K562 (cell line): ENCODE results near the gene WDCP. TPM values are rescaled to one million over a fixed set of nuclear protein-coding genes. Genes with fewer than 3 reads are reported as not detected.
A peak's percentile ranks its signal among the peaks of the same experiment; 100 is the strongest.

ENCODE experiments used
- BACH1 ChIP-seq: fragments of 200-800 bp; sonication (Bioruptor generic); IDR thresholded peaks from 2 replicates; pipeline ENCODE4 v1.6.1; 2016; ENCODE audit warnings: missing genetic modification characterization, missing compliant biosample characterization
- CBFB ChIP-seq: sonication (generic); formaldehyde crosslinking; IDR thresholded peaks from 2 replicates; pipeline ENCODE4 v1.4.0; 2020; ENCODE audit warnings: mild to moderate bottlenecking, missing genetic modification reagents
- CBX5 ChIP-seq: IDR thresholded peaks from 2 replicates; pipeline ENCODE4 v1.6.1; 2014; ENCODE audit warnings: low read depth, borderline replicate concordance
- GABPA ChIP-seq: fragments of 200-800 bp; sonication (Bioruptor generic); conservative IDR thresholded peaks from 2 replicates; pipeline ENCODE4 v1.6.1; 2016; ENCODE audit warnings: low read depth, missing genetic modification characterization, missing compliant biosample characterization
- ILF3 ChIP-seq: fragments of 450-650 bp; IDR thresholded peaks from 2 replicates; pipeline ENCODE4 v1.6.1; 2018; ENCODE audit warnings: antibody characterized with exemption, mild to moderate bottlenecking, moderate library complexity, borderline replicate concordance
- KDM2B ChIP-seq: fragments of 250-450 bp; sonication (Bioruptor Pico); IDR thresholded peaks from 2 replicates; pipeline ENCODE4 v1.8.0; 2021; ENCODE audit warnings: mild to moderate bottlenecking, moderate library complexity
- KLF10 ChIP-seq: fragments of 250-450 bp; sonication (Bioruptor Pico); IDR thresholded peaks from 2 replicates; pipeline ENCODE4 v1.6.1; 2021; ENCODE audit warnings: matching md5 sums
- NFATC3 ChIP-seq: fragments of 450-650 bp; IDR thresholded peaks from 2 replicates; pipeline ENCODE4 v1.6.1; 2017; ENCODE audit warnings: mild to moderate bottlenecking
- POLR3A ChIP-seq: IDR thresholded peaks from 2 replicates; pipeline ENCODE4 v1.6.1; 2011; ENCODE audit warnings: borderline replicate concordance, mild to moderate bottlenecking, moderate library complexity; ENCODE audit not compliant: insufficient read length, insufficient read depth; ENCODE audit errors: extremely low read depth
- SREBF2 ChIP-seq: sonication (generic); formaldehyde crosslinking; IDR thresholded peaks from 2 replicates; pipeline ENCODE4 v1.4.0; 2020; ENCODE audit warnings: mild to moderate bottlenecking, missing genetic modification reagents
- SRSF1 ChIP-seq: fragments of 200-400 bp; formaldehyde crosslinking; IDR thresholded peaks from 2 replicates; pipeline ENCODE4 v1.6.1; 2017; ENCODE audit warnings: mild to moderate bottlenecking, low read depth, low read length, moderate library complexity
- ZBTB7A ChIP-seq: IDR thresholded peaks from 2 replicates; pipeline ENCODE4 v1.6.1; 2011; ENCODE audit warnings: low read depth, mild to moderate bottlenecking, low read length, moderate library complexity, borderline replicate concordance; ENCODE audit not compliant: control insufficient read depth
- ZNF347 ChIP-seq: fragments of 450-650 bp; formaldehyde crosslinking; IDR thresholded peaks from 2 replicates; pipeline ENCODE4 v1.4.0; 2020; ENCODE audit warnings: low read depth, mild to moderate bottlenecking, moderate library complexity
- ZNF449 ChIP-seq: fragments of 250-450 bp; sonication (Bioruptor Pico); IDR thresholded peaks from 2 replicates; pipeline ENCODE4 v1.8.0; 2022; ENCODE audit warnings: moderate library complexity, mild to moderate bottlenecking, inconsistent platforms
- ZNF512 ChIP-seq: IDR thresholded peaks from 2 replicates; pipeline ENCODE4 v1.6.1; 2016; ENCODE audit warnings: missing genetic modification characterization, missing compliant biosample characterization
- ZNF551 ChIP-seq: fragments of 250-450 bp; sonication (Bioruptor Pico); IDR thresholded peaks from 2 replicates; pipeline ENCODE4 v1.5.0; 2021; ENCODE audit warnings: mild to moderate bottlenecking, moderate library complexity
- polyA plus RNA-seq, 8 experiments: library from polyadenylated mRNA; depleted of rRNA in 4 of 8; stranded (reverse) in 5 of 8; unstranded in 3 of 8; fragments of >200 nt; fragmentation: Nextera tagmentation in 2 of 8; fragmentation: Illumina TruSeq in 1 of 8; extraction: Ambion mirVana in 2 of 8; extraction: Trizol in 1 of 8; gene quantifications; 2 replicates each; pipeline versions ENCODE4 v1.2.1 to v1.2.3, GENCODE V29; 2011 to 2014; ENCODE audit warnings: inconsistent platforms in 1 of 8, missing spikeins in 1 of 8
- total RNA-seq, 7 experiments: library from RNA; depleted of rRNA in 6 of 7; stranded (reverse); fragments of >200 nt in 6 of 7; fragmentation: Illumina TruSeq in 2 of 7; extraction: Trizol in 2 of 7; gene quantifications; 2 replicates each; pipeline versions ENCODE4 v1.2.1 to v1.2.3, GENCODE V29; 2011 to 2021; ENCODE audit warnings: low replicate concordance in 1 of 7
- TF ChIP-seq, protein P1 (sequence below): fragments of 250-450 bp; sonication (Bioruptor Pico); IDR thresholded peaks from 2 replicates; pipeline ENCODE4 v1.5.0; 2022; ENCODE audit warnings: mild to moderate bottlenecking
- TF ChIP-seq, protein P2 (sequence below): fragments of 450-650 bp; IDR thresholded peaks from 2 replicates; pipeline ENCODE4 v1.6.1; 2018; ENCODE audit not compliant: partially characterized antibody

Gene WDCP
- total and polyA plus RNA-seq, 9 of the 15 experiments (the other 6 are each of a cell fraction or from before 2014, with no cell fraction given) = 10.1 to 41.4 (median 21.8) TPM

DNA sequence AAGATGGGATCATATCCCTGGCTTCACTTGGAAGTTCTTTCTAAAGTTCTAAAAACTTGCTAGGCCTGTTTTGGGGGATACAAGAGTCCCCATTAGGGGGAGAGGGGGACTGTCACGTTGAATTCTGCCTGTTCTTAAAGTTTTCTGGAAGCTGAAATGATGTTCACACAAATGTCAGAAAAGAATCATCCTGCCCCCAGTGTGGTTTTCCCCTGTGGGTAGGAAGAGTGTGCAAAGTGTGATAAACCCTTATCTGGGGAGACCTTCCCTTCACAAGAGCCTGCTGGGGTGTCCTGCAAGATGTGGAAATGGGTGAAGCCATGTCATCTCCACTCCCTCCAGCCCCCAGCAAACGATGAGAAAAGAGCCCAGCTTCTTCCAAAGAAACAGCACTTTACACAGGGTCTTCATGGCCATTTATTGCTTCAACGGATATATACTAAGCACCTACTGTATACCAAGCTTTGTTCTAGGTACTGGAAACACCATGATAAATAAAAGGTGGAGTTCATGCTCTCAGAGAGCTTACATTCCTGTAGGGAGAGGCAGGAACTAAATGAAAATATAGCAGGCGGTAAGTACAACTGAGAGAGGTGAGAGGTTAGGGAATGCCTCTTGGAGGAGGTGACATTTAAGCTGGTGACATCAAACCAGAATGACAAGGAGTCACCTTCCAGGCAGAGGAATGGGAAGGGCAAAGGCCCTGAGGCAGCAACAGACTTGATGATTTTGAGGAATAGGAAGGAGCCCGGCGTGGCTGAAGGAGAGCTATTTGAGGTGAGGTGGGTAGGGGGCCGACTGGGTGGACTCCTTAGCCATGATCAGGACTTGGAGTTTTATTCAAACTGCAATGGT lies 35.7 kb downstream of the WDCP start (continued):
- TF ChIP-seq KDM2B (CRISPR knock-in tag) (no peak), NFATC3 (no peak; the same call in 1 of the 2 replicates), ZNF347 (CRISPR knock-in tag) (no peak), BACH1 (tag) (no peak; the same call in 1 of the 2 replicates), ZNF551 (CRISPR knock-in tag) (no peak), ZNF449 (CRISPR knock-in tag) (peak; percentile 79; the same call in 1 of the 2 replicates), GABPA (peak; percentile 16; the same call in 1 of the 2 replicates), SRSF1 (no peak), ZBTB7A (no peak), SREBF2 (CRISPR knock-in tag) (no peak), POLR3A (no peak), ILF3 (no peak), ZNF512 (tag) (no peak), KLF10 (no peak), CBX5 (no peak), CBFB (peak; percentile 93; the same call in 1 of the 2 replicates)
- TF ChIP-seq, protein P1, sequence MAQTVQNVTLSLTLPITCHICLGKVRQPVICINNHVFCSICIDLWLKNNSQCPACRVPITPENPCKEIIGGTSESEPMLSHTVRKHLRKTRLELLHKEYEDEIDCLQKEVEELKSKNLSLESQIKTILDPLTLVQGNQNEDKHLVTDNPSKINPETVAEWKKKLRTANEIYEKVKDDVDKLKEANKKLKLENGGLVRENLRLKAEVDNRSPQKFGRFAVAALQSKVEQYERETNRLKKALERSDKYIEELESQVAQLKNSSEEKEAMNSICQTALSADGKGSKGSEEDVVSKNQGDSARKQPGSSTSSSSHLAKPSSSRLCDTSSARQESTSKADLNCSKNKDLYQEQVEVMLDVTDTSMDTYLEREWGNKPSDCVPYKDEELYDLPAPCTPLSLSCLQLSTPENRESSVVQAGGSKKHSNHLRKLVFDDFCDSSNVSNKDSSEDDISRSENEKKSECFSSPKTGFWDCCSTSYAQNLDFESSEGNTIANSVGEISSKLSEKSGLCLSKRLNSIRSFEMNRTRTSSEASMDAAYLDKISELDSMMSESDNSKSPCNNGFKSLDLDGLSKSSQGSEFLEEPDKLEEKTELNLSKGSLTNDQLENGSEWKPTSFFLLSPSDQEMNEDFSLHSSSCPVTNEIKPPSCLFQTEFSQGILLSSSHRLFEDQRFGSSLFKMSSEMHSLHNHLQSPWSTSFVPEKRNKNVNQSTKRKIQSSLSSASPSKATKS (CRISPR knock-in tag) = no peak
- TF ChIP-seq, protein P2, sequence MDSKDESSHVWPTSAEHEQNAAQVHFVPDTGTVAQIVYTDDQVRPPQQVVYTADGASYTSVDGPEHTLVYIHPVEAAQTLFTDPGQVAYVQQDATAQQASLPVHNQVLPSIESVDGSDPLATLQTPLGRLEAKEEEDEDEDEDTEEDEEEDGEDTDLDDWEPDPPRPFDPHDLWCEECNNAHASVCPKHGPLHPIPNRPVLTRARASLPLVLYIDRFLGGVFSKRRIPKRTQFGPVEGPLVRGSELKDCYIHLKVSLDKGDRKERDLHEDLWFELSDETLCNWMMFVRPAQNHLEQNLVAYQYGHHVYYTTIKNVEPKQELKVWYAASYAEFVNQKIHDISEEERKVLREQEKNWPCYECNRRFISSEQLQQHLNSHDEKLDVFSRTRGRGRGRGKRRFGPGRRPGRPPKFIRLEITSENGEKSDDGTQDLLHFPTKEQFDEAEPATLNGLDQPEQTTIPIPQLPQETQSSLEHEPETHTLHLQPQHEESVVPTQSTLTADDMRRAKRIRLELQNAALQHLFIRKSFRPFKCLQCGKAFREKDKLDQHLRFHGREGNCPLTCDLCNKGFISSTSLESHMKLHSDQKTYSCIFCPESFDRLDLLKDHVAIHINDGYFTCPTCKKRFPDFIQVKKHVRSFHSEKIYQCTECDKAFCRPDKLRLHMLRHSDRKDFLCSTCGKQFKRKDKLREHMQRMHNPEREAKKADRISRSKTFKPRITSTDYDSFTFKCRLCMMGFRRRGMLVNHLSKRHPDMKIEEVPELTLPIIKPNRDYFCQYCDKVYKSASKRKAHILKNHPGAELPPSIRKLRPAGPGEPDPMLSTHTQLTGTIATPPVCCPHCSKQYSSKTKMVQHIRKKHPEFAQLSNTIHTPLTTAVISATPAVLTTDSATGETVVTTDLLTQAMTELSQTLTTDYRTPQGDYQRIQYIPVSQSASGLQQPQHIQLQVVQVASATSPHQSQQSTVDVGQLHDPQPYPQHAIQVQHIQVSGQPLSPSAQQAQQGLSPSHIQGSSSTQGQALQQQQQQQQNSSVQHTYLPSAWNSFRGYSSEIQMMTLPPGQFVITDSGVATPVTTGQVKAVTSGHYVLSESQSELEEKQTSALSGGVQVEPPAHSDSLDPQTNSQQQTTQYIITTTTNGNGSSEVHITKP = peak; percentile 77
